GM19023 (cell line): ENCODE measurements around the gene CDH23.

Experiments used
- ATAC-seq: cut with Tn5 transposase; IDR thresholded peaks from one replicate; pipeline ENCODE4 v1.9.1; 2021; ENCODE audit warnings: mild to moderate bottlenecking, moderate library complexity; ENCODE audit not compliant: unreplicated experiment

Gene CDH23

DNA sequence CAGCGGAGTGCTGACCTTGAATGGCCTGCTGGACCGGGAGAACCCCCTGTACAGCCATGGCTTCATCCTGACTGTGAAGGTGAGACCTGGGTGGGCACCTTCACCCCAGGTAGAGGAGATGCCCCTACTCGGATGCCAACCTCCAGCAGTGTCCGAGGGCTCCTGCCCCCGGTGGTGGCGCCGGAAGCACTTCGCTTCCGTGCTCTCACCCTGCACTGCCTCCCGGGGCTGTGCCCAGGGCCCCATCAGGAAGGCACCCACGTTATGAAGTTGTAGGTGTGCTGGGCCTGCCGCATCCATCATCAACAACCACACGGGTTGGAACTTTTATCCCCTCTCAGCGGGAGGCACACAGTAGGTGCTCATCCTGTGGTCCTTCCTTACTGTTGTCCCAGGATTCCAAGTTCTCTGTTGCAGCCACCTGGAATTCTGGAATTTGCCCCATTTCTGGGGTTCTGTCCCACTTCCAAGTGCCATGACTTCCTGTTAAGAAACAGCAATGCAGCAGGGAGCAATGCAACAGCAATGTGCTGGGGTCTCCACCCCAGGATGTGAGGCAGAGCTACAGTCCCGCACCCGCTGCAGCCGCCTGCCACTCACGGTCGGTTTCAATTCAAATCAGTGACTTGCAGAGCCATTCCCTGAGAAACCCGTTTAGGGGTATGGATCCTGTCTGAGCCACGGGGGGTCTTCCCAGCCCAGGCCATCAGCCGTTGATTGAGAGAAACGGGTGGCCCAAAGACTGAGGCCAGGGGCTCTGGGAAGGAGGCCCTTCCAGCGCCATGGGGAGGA, 219.0 kb downstream of the CDH23 start:
- ATAC-seq, result no peak

DNA sequence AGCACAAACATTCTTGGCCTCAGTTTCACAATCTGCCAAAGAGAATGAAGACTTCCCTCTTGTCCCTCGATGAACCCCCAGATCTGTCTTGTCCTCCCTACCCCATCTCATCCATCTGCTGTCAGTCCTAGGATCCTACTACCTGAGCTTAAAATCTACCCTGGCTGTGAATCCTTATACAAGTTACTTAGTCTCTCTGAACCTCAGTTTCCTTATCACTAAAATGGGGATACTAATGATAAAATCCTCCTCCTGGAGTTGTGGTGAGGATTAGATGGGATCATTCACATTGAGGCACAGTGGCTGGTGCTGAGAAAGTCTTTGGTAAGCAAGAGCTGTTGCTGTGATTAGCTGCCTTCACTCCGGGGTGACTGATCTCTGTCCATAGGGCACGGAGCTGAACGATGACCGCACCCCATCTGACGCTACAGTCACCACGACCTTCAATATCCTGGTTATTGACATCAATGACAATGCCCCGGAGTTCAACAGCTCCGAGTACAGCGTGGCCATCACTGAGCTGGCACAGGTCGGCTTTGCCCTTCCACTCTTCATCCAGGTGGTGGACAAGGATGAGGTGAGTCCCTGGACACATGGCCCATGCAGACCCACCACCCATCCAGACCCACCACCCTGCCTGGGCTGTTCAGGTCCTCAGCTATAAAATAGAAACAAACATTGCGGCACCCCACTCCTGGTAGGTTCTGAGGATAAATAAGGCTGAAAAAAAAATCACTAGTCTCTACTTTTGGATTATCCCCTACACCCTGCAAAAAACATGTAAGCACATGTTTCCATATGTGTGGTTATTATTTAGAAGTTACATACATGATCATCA, 220.3 kb downstream of the CDH23 start:
- ATAC-seq, result no peak

DNA sequence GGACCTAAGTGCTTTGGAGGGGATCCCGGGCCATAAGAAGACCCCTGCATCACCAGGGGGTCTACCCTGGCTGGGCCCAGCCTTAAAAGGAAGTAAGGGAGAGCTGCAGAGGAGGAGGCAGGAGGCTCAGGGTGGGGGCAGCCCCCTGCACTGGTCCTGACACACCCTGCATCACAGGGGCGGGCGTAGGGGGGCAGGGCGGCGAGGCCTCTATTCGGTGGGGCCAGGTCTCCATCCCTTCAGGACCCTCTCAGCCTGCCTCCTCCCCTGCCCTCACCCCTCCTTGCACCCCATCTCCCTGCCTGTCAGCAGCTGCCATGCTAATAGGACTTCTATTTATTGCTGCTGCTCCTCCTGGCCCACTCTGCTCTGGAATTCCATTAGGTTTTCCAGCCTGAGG, 221.5 kb downstream of the CDH23 start:
- no peak for ATAC-seq

DNA sequence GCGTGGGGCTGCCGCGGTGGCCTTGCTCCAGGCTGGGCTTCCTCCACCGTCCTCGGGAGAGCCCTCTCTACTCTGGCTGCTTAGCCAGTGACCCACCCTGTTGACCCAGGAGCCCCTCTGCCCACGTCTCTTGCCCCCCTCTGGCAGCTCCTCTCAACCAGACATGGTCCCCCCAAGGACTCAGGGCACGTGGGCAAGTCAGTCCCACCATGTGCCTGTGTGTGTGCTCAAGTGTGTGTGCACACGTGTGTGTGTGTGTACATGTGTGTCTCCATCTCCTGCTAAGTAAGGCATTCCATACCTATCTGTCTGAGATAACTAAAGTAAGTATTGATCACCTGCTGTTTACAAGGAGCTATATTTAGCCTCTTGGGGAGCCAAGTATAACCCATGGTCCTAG, 221.9 kb downstream of the CDH23 start:
- ATAC-seq, result no peak

DNA sequence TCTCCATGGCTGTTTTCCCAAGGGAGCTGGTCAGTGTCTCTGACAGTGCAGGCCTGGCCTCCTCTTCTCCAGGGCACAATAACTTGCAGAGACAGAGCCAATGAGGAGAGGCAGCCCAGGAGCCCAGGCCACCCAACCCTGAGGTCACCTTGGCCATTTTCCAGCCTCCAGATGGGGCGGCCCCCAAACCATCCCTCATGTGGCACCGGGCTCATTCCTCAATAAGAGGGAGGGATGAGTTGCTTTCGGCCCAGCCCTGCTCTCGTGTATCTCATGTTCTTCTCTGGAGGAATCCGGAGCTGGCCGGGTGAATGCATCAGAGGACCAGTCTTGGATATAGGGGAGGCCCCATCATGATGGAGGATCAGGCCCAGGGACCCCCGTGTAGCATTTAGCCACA, 223.9 kb downstream of the CDH23 start:
- no peak for ATAC-seq

DNA sequence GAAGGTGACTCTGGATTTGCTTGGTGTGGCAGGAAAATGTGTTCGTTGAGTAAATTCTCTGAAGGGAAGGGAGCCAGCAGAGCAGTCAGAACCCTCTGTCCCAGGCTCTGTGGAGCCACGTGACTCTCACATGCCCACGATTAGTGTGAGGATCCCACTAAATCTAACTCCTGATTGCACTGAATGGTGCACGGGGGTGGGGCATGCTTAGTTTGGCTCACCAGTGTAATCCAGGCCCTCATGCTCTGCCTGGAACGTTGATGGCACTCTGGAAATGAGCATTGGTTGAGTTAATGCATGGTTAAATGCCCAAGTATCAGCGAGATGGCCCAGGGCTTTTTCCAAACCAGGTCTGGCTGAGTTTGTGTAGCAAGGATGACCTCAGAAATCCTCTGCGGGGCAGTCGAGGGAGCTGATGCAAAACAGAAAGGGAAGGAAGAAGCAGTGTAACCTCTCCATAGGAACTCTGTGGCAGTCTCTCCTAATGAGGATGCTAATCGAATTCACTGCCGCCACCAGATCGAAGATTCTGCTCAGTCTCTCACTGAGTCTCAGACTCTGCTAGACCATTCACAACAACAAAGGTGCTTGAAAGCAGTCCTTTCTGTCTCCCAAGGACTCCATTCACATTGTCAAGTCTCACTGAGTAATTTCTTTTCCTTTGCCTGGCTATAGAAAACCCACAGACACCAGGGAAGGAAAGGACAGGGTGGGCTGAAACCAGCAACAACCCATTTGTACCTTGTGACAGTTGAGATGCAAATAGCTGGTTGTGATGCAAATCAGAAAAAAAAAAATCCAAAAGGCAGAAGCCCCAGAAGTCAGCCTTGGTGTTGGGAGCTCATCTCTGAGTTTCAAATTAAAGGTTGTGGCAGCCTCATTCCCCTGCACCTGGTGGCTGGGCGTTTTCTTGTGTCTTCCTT, 224.8 kb downstream of the CDH23 start:
- no peak for ATAC-seq

DNA sequence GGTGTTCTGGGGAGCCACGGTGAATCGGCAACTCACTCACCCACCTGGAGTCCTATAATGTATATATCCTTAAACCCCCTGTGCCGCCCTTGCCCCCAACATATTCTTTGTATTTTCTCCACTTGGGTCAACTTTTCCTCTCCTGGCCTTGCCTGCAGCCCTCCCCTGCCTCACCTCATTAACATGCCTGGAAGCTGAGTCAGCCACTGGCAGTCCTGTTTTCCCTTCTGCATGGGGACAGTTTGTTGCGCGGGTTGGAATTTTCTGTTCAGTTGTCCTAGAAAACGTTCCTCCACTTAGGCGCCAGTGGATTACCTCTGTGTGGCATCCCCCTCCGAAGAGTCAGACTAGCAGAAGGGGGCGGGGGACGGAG, 225.4 kb downstream of the CDH23 start:
- ATAC-seq, result no peak

DNA sequence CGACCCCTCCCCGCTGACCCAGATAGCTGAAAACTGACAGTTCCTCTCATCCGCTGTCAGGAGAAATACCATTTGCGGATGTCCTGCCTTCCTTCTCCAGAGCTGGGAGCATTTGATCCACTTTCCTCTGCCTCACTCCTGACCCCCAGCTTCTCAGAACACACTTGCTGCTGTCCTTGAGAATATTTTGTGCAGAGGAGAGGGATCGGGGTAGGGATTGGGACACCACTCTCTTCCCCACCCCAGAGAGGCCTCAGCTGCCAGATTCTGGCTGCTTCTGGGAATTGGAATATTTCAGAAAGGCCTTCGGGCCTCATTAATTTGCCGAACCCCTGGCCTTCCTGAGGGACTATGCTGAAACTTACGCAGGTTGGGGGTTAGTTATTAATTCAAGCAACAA, 225.9 kb downstream of the CDH23 start:
- no peak for ATAC-seq

DNA sequence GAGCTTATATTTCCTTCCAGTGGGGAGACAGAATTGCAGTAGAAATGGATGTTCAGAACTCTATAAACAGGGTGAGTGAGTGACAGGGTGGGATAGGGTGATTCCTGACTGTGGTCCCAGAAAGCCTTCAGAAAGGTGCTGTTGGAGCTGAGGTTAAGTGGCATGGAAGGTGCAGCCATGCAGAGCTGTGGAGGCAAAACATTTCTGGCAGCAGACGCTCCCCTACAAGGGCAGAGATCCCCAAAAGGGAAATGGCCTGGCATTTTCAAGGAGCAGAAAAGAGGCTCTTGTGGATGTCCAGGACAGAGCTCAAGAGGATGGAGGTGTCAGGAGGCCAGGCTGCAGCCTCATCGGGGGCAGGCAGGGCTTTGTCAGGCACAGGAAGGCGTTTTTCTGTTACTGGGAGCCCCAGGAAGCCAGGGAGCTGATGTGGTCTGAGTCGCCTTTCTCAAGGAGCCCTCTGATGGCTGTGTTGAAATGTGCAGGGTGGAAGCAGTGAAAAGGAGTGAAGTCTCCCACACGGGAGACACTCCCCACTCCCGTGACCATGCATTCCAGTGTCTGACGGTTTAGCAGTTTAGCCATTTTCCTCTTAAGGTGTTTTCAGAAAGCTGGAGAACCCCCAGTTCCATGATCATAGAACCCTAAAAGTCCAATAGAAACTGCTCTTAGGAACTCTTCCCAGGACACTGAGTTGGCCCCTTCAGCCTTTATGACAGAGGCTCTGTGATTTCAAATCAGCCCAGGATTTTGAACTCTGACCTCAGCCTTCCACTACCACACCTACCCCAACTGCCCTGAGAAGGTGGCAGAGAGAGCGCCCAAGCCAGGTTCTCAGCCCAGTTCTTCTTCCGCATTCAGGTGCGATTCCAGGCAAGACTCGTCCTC, 226.6 kb downstream of the CDH23 start:
- no peak for ATAC-seq

DNA sequence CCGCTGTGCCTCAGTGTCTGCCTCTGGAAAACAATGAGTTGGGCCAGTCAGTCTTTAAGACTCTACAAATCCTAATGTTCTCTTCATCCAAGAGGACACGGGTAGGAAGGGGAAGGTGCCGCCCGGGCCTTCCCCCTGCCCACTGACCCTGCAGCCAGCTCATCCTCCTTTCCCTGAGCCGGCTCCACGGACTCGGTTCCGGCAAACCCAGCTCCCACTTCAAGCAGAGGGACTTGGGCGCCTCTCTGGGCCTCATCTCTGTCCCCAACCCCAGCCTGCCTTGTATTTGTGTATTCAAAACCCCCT, 227.2 kb downstream of the CDH23 start:
- ATAC-seq, result no peak

DNA sequence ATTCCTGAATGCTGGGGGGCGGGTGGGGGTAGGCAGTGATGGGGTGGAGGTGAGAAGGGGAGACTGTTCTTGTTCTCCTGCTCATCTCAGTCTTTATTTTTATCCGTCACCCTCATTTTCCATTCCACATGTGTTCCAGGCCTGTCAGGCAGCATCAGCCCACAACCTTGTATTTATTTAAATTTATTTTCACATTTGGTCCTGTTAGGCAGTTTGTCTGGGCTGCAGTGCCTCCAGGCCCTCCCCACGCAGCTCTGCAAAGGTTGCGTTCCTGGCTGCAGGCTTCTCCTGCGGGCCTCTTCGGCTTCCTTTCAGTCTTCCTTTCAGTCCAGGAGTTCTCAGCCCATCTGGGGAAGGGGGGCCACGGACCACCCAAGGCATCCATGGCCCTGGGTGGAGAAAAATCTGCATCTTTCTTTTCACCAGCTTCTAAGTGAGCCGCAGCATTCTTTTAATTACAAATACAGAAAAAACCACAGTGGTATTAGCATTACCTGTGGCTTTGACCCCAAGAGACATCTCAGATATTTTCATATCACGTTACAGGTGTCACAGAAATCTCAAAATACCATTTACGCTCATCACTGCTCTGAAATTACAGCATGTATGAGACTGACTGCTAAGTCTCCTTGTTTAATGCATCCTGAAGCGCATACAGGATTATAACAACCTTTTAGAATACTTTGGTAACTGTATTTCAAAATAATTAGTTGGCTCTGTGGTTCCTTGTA, 228.9 kb downstream of the CDH23 start:
- ATAC-seq, result no peak

DNA sequence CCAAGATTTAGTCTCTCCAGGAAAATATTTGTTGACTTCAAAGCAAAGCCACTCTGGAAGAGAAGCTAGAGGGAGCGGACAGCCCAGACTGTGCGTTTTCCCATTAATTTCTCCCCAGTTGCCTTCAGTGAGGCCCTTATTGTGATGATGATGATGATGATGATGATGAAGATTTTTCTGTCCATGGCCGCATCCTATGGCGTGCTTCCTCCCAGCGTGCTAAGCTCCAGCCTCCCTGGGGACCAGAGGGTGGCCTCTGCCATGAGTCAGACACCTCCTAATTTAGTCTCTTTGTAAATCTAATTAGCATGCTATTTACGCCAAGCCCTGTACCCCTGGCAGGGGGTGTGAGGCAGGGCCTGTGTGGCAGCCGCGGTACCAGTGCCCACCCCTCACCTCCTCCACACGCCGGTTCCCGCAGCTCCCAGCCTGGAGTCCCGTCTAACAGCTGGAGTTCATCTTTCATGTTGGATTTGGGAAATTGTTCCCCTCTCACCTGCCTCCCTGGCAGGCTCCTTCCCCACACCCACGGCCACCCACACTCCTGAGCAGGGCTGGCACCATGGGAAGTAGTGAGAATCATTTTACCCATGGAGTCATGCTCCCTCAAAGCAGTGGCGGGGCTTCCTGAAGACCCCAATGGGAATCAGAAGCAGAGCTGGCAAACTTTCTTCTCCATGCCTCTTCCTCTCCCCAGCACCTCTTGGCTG, 230.7 kb downstream of the CDH23 start:
- no peak for ATAC-seq

DNA sequence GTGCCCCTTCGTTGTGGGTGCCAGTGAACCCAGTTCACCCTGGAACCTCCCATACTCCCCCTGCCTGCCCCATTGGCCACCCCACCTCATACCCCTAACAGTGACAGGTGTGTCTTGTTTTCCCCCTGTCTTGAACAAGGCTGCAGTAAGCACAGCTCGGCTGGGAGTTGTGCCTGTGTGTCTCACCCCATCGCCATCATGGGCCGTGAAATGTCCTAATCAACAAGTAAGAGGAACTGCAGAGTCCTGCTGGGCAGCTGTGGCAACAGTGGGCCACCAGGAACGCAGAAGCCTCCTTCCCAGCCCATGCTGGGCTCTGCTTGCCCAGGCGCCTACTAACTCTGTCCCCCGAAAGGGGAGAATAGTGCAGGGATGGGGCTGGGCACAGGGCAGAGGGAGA, 231.2 kb downstream of the CDH23 start:
- no peak for ATAC-seq

DNA sequence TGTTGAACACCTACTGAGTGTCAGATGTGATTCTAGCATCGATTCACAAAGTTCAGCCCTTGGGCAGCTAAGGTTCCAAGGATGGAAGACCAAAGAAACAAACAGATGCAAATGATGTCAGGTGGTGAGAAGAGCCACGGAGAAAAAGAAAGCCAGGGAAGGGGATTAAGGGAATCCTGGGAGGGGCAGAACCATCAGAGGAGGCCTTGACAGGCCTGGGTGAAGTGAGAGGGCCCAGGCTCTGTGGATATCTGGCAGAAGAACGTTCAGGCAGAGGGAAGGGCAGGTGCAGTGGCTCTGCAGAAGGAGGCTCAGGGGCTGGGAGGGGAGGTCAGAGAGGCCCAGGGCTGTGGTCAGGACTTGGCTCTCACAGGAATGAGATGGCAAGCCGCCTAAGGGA, 232.4 kb downstream of the CDH23 start:
- no peak for ATAC-seq

DNA sequence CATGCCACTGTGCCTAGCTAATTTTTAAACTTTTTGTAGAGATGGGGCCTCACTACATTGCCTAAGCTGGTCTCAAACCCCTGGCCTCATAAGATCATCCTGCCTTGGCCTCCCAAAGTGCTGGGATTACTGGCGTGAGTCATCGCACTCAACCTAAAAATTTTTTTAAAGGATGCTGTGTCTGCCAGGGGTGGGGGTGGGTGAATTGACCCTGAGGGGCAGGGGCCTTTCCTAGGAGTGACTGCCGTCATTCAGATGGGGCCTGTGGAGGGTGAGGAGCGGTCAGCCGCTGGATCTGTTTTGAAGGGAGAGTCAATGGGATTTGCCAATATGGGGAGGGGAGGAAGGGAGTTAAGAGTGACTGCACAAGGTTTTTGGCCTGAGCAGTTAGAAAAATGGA, 233.4 kb downstream of the CDH23 start:
- ATAC-seq, result no peak

DNA sequence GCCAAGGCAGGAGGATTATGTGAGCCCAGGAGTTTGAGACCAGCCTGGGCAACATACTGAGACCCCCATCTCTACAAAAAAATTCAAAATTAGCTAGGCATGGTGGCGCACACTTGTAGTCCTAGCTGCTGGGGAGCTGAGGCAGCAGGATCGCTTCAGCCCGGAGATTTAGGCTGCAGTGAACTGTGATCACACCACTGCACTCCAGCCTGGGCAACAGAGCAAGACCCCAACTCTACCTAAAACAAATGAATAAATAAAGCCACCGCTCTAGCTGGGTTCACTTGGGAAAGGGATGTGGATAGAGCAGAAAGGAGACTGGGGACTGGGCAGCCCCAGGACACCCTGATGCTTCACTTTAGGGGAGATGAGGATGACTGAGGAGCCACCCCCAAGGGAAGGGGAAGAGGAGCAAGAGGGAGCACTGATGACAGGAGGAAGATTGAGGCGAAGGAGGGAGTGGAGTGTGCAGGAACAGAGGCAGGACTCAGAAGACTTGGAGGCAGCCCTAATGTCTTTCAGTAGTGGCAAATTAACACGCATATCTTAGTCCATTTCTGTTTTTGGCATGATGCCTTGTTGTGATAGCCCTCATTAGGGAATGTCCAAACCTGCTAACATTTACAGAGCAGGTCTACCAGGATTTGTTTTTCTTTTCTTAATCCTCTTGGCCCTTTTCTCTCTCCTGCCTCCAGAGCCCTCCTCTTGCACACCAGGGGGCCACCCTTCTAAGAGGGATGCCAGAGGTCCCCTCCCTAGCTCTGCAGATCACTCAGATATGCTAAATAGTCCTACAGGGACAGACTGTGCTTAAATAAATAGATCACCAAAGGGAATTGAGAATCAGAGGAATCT, 234.5 kb downstream of the CDH23 start:
- no peak for ATAC-seq

DNA sequence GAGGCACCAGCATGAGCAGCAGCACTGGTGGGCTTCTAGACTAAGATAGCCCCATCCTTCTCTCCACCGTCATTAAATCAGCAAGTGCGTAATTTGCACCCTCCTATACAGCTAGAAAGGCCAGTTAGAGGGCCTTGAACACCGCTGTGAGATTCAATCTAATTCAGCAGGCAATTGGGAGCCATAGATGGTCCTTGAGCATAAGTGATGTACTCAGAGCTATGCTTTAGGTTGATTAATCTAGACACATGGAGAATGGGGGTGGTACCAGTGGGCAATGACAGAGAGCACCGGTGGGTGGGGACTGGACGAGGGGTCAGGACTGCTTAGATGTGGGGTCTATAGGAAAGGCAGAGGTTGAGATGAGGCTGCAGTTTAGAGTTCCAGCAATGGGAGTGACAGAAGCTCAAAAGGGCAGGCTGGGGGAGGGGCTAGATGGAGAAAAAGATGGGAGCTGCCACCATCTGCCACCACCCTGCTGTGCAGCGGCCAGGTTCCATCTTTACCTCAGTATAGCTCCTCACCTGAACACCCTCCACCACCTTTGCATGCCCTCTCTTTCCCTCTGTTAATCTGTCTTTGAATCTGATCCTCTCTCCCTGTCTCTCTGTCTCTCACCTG, 235.6 kb downstream of the CDH23 start:
- ATAC-seq, result no peak
